Vagina (tissue), 2 donors: ENCODE results near the gene ALK.

Experiments used
- CTCF ChIP-seq, 3 experiments: fragments of 450-650 bp in 2 of 3; fragments of 200-600 bp in 1 of 3; sonication (generic) in 1 of 3; IDR thresholded peaks; one replicate each; pipeline ENCODE4 v1.5.1; 2017 to 2019; ENCODE audit warnings: antibody characterized with exemption in 3 of 3, mild to moderate bottlenecking in 2 of 3, moderate library complexity in 2 of 3
- POLR2A ChIP-seq, 2 donors: fragments of 450-650 bp; IDR thresholded peaks; one replicate each; pipeline ENCODE4 v1.6.1; 2017; ENCODE audit warnings: antibody characterized with exemption in 2 of 2, mild to moderate bottlenecking in 2 of 2, moderate library complexity in 2 of 2

- TF ChIP-seq CTCF (IDR thresholded peaks at IDR 0.05) (no peak), POLR2A (IDR thresholded peaks at IDR 0.05) (no peak)
Observed at GRCh38 chr2:29921560-29921915, at the start of gene ALK.
